ENCODE results near the gene SPEM2. TPM values are rescaled to one million over a fixed set of nuclear protein-coding genes. Genes with fewer than 3 reads are reported as not detected.

The SPEM2 gene
- total RNA-seq, 1 experiment from 2014 or later, result not detected

- H2BK120ac ChIP-seq (ENCODE audit: low read depth, low read length, poor library complexity, severe bottlenecking), result no peak overlapping the region
- H3K14ac ChIP-seq (ENCODE audit: insufficient read depth, low read length), result no peak overlapping the region
- H4K5ac ChIP-seq (ENCODE audit: insufficient read length, low read depth, low read length), result no peak overlapping the region
- no peak overlapping the region for H3K27ac ChIP-seq (ENCODE audit: insufficient read length, low read depth, low read length)
- H3K36me3 Mint-ChIP-seq (ENCODE audit: insufficient read depth in 1 of 3, low read depth in 3 of 3), result peaks cover 8 to 30% (median 30%) of the 10 kb centered on the region in 3 experiments; a peak in 6 of 7 replicates
- no peaks in the 10 kb centered on the region for H3K23me2 ChIP-seq (ENCODE audit: insufficient read length, low read depth, low read length, poor library complexity, severe bottlenecking)
- H2BK12ac ChIP-seq (ENCODE audit: insufficient read length, low read depth, low read length), result no peak overlapping the region
- H2BK20ac ChIP-seq (ENCODE audit: low read depth, low read length, poor library complexity, severe bottlenecking), result no peak overlapping the region
- H3K27me3 Mint-ChIP-seq (ENCODE audit: low read depth), result no peaks in the 10 kb centered on the region
- H3K9me3 ChIP-seq (ENCODE audit: control insufficient read depth, low read depth, low read length), result no peaks in the 10 kb centered on the region
- H3K79me2 ChIP-seq (ENCODE audit: insufficient read depth, low read length), result no peaks in the 10 kb centered on the region
- H2AFZ ChIP-seq (ENCODE audit: low read length), result no peak overlapping the region
- no peak overlapping the region; a peak in 1 of 5 replicates for H3K4me3 Mint-ChIP-seq
- no peaks in the 10 kb centered on the region for H3K27me3 ChIP-seq (ENCODE audit: insufficient read depth, low read length)
- H3K9me3 Mint-ChIP-seq, result no peaks in the 10 kb centered on the region
- no peak overlapping the region for H3K23ac ChIP-seq (ENCODE audit: insufficient read length, low read depth, low read length)
- no peak for DNase-seq
- no peak overlapping the region for H3T11ph ChIP-seq (ENCODE audit: low read length)
- no peaks in the 10 kb centered on the region for H3K79me1 ChIP-seq (ENCODE audit: insufficient read depth, low read depth, low read length, poor library complexity, severe bottlenecking)
- no peak overlapping the region for H2AK5ac ChIP-seq (ENCODE audit: insufficient read length, low read length)
- H3K56ac ChIP-seq (ENCODE audit: insufficient read length, low read depth, low read length), result no peak overlapping the region
- no peak for TF ChIP-seq CTCF (conservative IDR thresholded peaks at IDR 0.05)
- H3K4me2 ChIP-seq (ENCODE audit: insufficient read depth, insufficient read length, low read length), result no peak overlapping the region
- no peak overlapping the region for H4K8ac ChIP-seq (replicated peaks; ENCODE audit: insufficient read length, low read depth, low read length)
- H3K4ac ChIP-seq (ENCODE audit: low read depth, low read length), result no peak overlapping the region
- H2BK5ac ChIP-seq (ENCODE audit: insufficient read length, low read length), result no peak overlapping the region
- H2BK15ac ChIP-seq (ENCODE audit: low read depth, low read length), result no peak overlapping the region
- no peak overlapping the region for H3K18ac ChIP-seq (ENCODE audit: insufficient read length, low read depth, low read length)
- H4K20me1 ChIP-seq (ENCODE audit: control insufficient read depth, insufficient read depth, insufficient read length), result no peaks in the 10 kb centered on the region
- peaks cover 9 to 26% of the 10 kb centered on the region in 2 experiments for H3K4me1 Mint-ChIP-seq
- H3K9ac ChIP-seq (ENCODE audit: extremely low read depth, insufficient read length, low read length), result no peak overlapping the region
- no peaks in the 10 kb centered on the region for H3K4me1 ChIP-seq (ENCODE audit: insufficient read depth, low read length)
- peak overlapping the region in 1 of 3 experiments; percentile 47; a peak in 2 of 7 replicates for H3K27ac Mint-ChIP-seq
- WGBS (ENCODE audit: extremely low coverage, insufficient read length, low lambda C conversion rate), result no CpG with 5 or more reads among the region's 18 CpGs
- H4K91ac ChIP-seq (ENCODE audit: insufficient read length, low read depth, low read length), result no peak overlapping the region
These were observed 6.8 kb upstream of the SPEM2 start for GRCh38 chr17:7418472-7419152.
